HEK293T (cell line): ENCODE results near the gene TRIM66.
A peak's percentile ranks its signal among the peaks of the same experiment; 100 is the strongest.

ENCODE experiments used
- ARNT ChIP-seq: fragments of 450-650 bp; IDR thresholded peaks from 2 replicates; pipeline ENCODE4 v1.6.1; 2017; ENCODE audit warnings: mild to moderate bottlenecking
- BHLHE40 ChIP-seq: fragments of 450-650 bp; IDR thresholded peaks from 2 replicates; pipeline ENCODE4 v1.6.1; 2016; ENCODE audit warnings: mild to moderate bottlenecking, moderate library complexity, borderline replicate concordance
- ELF4 ChIP-seq: fragments of 450-650 bp; IDR thresholded peaks from 2 replicates; pipeline ENCODE4 v1.6.1; 2017; ENCODE audit warnings: antibody characterized with exemption
- FOXA1 ChIP-seq: fragments of 450-650 bp; IDR thresholded peaks from 2 replicates; pipeline ENCODE4 v1.6.1; 2016; ENCODE audit warnings: mild to moderate bottlenecking
- FOXK2 ChIP-seq: fragments of 450-650 bp; IDR thresholded peaks from 2 replicates; pipeline ENCODE4 v1.6.1; 2016; ENCODE audit warnings: mild to moderate bottlenecking
- FOXM1 ChIP-seq: fragments of 450-650 bp; IDR thresholded peaks from 2 replicates; pipeline ENCODE4 v1.6.1; 2017; ENCODE audit warnings: mild to moderate bottlenecking, borderline replicate concordance
- HDGF ChIP-seq: fragments of 450-650 bp; IDR thresholded peaks from 2 replicates; pipeline ENCODE4 v1.6.1; 2017; ENCODE audit warnings: antibody characterized with exemption, borderline replicate concordance
- L3MBTL2 ChIP-seq: fragments of 450-650 bp; conservative IDR thresholded peaks from 2 replicates; pipeline ENCODE4 v1.6.1; 2016; ENCODE audit warnings: mild to moderate bottlenecking
- LEF1 ChIP-seq: fragments of 450-650 bp; IDR thresholded peaks from 2 replicates; pipeline ENCODE4 v1.6.1; 2017; ENCODE audit warnings: mild to moderate bottlenecking, borderline replicate concordance
- SP1 ChIP-seq: fragments of 450-650 bp; IDR thresholded peaks from 2 replicates; pipeline ENCODE4 v1.6.1; 2017
- SUZ12 ChIP-seq: fragments of 450-650 bp; IDR thresholded peaks from 2 replicates; pipeline ENCODE4 v1.6.1; 2016; ENCODE audit warnings: mild to moderate bottlenecking
- ZNF384 ChIP-seq: fragments of 450-650 bp; IDR thresholded peaks from 2 replicates; pipeline ENCODE4 v1.6.1; 2016

- TF ChIP-seq SUZ12 = no peak
- TF ChIP-seq HDGF = no peak
- no peak for TF ChIP-seq BHLHE40
- TF ChIP-seq FOXK2 = no peak
- TF ChIP-seq FOXA1 = no peak
- TF ChIP-seq ELF4 = no peak
- no peak for TF ChIP-seq SP1
- no peak for TF ChIP-seq ZNF384
- no peak for TF ChIP-seq FOXM1
- TF ChIP-seq L3MBTL2 = peak; percentile 70; the same call in 1 of the 2 replicates
- TF ChIP-seq LEF1 = no peak
- no peak for TF ChIP-seq ARNT
Measured at GRCh38 chr11:8681837-8682302, 595 bp downstream of the TRIM66 start.
